CD4-positive, alpha-beta T cell treated with Interleukin-6 for 4 hours (primary cell): ENCODE results near the gene EIF3I.
"Not testable (repeated sequence)": the region's sequence is repeated elsewhere in the genome, so short reads cannot be mapped to it uniquely, and the experiment has no call there.

Experiments
- DNase-seq: peaks from one replicate; pipeline ENCODE4 v3.0.0-alpha.2; 2020; ENCODE audit warnings: mixed read lengths

Gene EIF3I

DNA sequence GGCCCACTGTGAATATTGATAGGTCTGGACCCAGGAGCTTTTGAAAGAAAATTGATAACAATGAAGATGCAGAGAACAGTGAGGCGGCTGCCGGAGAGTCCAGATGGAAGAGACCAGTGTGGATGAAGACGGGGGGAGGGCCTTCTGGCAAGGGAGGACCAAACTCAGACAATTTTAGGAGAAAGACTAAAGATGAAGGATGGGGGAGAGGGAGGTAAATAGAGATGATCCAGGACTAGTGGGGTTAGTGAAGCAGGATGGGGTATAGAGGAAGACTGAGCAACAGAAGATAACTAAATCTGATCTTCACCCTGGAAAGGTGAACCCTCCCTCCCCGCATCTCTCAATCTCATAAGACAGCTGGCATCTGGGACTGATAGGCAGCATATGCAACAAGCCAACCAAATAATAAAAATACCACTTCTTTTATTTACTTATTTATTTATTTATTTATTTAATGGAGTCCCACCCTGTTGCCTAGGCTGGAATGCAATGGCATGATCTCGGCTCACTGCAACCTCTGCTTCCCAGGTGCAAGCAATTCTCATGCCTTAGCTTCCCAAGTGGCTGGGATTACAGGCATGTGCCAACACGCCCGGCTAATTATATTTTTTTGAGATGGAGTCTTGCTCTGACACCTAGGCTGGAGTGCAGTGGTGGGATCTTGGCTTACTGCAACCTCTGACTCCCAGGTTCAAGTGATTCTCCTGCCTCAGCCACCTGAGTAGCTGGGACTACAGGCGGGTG, 10.5 kb downstream of the EIF3I start:
- no peak for DNase-seq

DNA sequence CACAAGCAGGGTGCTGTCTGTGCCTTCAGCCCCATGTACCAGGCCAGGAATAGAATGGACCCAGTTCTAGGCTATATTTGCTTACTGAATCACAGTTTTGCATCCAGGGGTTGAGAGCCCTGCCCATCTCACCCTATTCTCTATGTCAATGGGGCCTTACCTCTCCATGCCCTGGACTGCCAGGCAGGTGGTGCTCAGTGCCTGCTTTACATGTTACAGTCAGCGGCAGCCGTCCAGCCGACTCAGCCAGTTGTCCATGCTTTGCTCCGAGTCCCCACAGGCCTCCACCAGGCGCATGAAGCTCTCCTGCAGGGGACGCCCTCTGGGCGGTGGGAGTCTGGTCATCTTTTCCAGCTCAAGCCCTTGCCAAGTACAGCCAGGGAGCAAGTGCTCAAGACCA, 12.6 kb downstream of the EIF3I start:
- no peak for DNase-seq

DNA sequence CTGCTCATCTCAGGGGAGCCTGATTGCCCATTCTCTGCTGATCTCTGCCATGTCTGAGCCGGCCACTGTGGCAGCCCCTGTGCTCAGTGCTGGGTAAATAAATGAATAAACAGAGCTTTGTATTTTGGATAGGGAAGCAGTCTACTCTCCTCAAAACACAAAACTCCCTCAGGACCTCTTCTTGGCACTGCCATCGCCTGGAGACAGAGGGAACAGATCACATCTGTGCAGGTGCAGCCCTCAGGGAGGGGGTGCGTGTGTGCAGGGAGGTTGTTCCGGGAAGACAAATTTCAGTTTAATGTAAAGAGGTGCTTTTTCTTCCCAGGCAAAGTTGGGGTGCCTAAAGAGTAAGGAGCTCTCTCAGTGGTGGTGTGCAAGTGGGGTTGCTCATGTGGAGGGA, 17.1 kb downstream of the EIF3I start:
- DNase-seq = no peak

DNA sequence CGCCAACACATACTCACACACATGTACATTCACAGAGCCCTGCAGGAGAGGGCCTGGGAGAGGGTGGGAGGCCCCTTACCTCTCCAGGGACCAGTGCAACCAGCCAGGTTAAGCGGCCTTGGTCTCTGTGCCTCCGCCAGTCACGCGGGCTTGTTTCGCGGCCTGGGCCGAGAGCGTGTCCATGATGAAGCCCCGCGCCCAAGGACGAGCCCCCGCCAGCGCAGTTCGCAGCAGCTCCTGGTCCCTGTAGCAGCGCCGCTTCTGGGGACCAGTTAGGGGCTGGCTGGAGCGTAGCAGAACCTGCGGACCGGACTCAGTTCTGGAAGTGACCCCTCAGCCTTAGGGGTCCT, 17.6 kb downstream of the EIF3I start:
- DNase-seq = no peak

DNA sequence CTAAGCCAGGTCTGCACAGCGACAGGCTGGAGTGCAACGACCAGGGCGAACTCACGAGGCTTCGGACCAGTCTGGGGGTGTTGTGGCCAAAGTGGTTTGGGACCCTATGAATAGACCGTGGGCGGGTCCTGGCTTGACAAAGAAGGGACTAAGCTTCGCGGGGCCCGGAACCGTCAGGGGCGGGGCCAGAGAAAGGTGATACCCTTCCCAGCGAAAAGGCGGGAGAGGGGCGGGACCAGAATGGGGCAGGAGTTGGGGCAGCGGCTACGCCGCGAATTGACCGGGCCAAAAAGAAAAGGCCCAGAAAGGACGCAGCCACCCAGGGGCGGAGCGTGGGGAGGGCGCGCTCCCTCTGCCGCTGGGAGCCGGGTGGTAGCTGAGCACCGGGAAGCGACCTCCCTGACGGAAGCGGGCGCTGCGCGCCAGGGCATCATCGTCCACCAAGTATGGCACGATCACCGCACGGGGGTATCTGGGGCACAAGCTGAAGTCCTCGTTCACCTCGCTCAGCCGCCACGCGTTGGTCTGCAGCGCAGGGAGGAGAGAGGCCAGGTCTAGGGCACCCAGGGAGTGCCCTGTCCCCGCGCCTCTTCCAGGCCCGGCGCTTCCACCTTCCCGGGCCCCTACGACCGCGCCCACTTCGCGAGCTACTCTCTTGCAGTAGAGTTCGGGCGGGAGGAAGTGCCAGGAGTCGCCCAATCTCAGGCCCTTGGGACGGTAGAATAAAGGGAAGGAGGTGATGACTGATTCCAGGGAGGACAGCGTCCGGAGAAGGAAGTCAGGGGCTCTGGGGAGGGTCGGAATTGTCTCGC, 18.1 kb downstream of the EIF3I start:
- peak; percentile 80 for DNase-seq

DNA sequence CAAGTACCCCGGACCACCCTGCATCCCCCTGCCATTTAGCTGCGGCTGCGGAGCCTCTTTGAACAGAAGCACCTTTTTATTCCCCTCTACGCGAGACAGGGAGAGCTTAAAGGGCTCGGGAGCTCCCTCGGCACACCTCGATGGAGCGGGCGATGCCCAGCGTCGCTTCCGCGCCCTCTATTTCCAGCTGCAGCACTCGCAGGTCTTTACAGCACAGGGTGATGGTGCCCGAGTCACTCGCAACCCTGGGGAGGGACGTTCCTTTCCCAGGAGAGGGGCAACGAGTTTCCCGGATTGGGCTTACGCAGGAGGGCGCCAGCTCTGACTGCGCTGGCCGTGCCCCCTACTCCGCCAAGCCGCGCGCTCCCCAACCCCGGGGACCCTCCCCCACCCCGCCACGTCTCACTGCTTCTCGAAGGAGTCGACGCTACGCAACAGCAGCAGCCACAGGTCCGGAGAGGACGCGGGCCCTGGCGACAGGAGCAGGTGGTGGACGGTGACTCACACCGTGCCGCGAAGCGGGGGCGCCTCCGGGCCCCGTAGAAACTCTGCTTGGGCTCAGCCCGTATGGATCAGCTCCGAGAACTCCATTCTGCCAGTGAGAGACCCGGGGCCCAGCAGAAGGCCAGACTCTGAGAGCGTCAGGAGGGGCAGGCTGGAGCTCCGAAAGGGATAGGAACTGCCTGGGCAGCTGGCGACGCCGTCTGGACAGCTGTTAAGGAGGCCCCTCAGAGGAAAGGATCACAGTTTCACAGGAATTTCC, 19.0 kb downstream of the EIF3I start:
- peak; percentile 63 for DNase-seq

DNA sequence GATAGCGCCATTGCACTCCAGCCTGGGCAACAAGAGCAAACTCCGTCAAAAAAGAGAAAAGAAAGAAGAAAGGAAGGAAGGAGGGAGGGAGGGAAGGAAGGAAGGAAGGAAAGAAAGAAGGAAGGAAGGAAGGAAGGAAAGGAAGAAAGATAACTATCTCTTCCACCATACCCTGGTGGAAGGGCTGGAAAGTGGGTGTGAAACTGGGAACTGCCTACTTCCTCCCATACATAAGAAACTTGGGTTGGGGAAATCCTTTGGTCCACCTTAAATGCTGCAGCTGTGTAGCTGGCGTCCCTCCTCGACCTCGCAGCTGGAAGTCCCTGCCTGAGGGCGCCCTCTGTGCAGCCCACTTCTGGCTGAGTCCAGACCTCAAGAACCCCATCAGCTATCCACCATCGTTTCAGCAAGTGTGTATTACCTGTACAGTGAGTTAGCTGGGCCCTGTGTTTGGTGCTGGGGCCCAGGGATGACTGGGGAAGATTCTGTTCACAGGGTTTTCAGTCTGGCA, 20.2 kb downstream of the EIF3I start:
- no peak for DNase-seq

DNA sequence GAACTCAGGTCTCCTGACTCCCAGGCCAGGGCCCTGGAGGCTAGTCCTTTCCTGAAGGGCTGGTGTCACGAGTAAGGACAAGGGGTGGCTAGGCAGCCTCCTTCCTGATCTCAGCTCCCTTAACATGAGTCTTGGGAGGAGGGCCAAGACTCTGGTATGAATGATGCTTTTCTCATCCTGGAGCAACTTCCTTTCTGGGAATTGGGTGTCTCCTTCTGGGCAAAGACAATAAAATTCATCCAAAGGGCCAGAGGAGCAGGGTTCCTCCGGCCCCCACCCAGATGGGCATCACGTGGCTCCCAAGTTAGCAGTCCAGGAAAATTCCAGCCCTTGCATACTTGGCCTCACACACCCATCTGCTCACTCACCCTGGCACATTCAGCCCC, 24.7 kb downstream of the EIF3I start, which contains the start of gene FAM167B:
Gene FAM167B, plus strand, starts transcription at position 335 of the 386 bp plus-strand sequence. CDS start 200 bp downstream, outside the sequence.
- DNase-seq = no peak

DNA sequence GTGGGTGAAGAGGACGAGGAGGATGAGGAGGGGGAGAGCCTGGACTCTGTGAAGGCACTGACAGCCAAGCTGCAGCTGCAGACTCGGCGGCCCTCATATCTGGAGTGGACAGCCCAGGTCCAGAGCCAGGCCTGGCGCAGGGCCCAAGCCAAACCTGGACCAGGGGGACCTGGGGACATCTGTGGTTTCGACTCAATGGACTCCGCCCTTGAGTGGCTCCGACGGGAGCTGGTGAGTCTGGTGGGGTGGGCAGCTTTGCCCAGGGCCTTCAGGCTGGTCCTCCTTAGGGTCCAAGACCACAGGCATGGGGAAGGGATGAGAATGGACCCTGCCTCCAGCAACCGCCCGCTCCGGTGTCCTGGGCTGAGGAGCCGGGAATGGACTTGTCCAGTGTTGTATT, 25.2 kb downstream of the EIF3I start:
- DNase-seq = no peak

DNA sequence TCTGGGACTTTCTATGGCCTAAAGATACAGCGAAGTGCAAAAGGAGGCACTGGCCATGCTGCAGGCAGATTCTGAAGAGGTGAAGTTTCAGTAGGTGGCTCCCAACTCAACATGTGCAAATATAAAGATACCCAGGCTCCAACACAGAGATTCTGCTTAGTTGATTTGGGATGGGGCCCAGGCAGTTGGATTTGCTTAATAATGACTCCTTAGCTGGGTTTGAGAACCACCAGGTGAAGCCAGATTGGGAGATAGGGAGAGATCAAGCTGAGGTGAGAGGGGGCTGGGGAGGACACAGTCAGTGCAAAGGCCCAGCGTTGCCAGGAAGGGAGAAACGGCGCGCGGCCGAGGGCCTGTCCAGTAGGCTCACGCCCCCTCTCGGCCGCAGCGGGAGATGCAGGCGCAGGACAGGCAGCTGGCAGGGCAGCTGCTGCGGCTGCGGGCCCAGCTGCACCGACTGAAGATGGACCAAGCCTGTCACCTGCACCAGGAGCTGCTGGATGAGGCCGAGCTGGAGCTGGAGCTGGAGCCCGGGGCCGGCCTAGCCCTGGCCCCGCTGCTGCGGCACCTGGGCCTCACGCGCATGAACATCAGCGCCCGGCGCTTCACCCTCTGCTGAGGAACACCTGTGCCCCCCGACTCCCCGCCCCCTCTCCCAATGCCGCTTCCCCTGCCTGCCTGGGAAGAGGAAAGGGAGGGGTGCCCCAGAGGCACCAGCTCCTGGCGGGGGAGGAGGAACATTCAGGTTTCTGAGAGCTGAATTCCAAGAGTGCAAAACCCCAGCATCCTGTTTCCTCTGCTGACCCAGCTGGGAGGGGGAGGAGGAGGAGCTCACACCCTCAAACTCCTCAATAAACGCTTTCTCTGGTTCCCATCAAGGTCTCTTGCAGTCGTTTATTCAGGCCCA, 26.0 kb downstream of the EIF3I start:
- peak; percentile 82 for DNase-seq

DNA sequence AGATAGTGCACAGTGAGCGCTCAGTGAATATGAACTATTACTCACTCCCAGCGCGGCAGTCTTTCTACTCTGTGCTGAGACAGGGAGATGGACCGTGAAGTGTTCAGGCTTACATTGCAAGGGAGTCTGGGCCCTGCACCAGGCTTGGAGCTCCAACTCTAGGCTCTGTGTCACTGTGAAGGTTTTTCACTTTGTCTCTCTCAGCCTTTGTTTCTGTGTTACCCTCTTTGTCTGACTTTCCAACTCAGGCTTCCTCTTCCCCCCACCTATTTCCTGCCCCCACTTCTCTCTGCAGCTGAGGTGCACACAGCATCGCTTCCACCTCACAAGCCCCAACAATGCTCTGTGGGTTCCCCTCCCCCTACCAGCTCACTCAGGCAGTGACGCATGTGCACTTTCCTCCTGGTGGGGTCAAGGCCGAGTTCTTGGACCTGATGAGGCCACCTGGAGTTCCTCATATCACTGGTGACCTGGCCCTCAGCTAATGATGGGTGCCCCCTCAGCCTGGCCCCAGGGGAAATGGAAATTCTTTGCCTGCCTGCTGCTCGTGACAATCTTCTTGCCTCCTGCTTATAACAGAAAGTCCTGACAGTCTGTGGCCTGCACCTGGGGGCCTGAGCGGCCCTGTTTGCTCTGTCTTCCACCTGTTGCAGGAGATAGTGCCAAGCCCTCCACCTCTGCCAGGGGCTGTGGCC, 27.8 kb downstream of the EIF3I start:
- DNase-seq = peak; percentile 90

DNA sequence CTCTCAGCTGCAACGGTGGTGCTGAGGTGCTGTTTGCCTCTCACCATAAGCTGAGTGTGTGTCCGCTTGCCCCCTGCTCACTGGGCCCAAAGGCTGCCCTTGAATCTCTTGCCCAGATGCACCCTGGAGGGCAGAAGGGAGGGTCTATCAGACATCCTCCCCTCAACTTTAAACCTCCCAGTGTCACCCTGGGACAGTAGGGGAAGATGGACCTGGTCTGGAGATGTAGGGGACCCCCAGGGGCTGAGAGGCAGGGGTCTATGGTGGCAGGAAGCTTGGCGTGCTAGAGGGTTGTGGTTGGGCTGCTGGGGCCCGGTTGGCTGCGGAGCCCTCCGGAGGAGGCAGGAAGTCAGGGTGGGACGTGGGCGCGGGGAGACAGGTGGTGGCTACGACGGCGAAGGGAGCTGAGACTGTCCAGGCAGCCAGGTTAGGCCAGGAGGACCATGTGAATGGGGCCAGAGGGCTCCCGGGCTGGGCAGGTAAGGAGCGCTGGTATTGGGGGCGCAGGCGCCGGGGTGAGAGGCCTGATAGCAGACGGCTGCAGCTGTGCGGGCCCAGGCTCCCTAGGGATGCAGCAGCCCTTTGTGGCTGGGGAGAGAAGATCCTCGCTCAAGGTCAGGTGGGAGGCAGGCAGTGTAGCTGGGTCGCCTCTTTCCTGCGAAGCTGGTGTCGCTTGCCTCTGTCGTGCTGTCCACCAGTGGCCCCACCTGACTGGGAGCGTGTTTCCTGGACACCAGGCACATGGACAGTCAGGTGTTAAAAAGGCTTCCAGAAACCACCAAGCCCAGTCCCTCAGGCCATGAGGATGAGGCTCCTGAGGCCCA, 28.9 kb downstream of the EIF3I start, which contains the start of gene LCK:
Gene LCK, plus strand, starts transcription at position 373 of the 824 bp plus-strand sequence. CDS start 23,065 bp downstream, outside the sequence.
- DNase-seq = peak; percentile 82

DNA sequence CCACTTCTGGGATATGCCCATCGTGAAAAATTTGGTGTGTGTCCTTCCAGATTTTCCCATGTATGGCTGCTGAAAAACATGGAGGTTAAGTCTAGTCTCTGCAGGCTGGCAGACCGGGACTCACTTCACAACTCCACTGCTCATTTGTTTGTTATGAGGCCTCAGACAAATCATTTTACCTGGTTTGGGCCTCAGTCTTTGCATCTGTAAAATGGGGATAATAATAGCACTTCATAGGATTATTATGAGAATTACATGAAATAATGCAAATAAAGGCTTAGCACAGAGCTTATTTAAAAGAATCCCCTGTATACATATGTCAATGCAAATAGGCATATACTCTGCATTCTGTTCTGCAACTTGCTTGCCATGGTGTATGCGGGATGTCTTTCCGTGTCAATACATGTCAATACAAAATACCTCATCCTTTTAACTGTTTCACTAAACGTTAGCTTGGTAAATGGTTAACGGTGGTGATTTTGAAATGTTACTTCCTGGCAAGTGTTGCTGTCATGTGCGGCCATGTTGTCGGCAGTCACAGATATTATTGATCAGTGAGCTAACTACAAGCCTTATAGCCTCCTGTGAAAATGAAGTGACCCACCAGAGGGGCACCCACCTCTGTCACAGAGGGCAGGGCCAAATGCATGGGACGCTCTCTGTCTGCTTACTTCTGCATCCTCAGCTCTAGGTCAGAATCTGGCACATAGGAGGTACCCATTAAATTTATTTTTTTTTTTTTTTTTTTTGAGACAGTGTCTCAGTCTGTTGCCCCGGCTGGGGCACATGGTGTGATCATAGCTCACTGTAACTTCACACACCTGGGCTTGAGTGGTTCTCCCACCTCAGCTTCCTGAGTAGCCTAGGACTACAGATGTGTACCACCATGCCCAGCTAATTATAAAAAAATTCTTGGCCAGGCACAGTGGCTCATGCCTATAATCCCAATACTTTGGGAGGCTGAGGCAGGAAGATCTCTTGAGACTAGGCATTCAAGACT, 33.2 kb downstream of the EIF3I start:
- peak; percentile 42 for DNase-seq

DNA sequence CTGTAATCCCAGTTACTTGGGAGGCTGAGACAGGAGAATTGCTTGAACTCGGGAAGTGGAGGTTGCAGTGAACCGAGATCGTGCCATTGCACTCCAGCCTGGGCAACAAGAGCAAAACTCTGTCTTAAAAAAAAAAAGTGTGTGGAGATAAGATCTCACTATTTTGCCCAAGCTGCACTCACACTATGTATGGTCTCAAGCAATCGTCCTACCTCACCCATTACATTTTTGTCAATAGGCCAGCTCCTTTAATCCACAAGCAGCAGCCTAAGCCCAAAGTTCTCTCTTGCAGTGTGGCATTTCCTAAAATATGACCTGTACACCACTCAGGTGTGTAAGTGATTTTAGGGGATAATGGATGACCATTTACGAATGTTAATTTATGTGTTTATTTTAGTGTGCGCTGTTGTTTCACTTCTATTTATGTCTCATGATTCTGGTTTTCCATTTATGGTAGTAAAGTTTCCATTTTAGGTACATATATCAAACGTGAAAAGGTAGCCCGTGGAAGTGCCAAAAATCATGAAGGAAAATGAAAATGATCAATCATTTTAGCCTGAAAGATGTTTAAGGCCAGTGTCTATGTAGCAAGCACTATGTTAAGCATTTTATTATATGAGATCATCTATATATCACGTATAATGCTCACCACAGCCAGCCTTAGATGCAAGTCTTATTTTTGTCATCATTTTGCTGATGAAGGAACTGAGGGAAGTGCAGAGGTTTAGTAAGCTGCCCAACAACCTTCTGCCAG, 34.4 kb downstream of the EIF3I start:
- peak; percentile 33 for DNase-seq

DNA sequence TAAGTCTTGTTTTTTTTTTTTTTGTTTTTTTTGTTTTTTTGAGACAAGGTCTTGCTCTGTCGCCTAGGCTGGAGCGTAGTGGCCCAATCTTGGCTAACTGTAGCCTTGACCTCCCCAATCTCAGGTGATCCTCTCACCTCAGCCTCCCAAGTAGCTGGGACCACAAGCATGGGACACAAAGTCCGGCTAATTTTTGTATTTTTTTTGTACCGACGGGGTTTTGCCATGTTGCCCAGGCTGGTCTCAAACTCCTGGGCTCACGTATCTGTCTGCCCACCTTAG, 35.0 kb downstream of the EIF3I start:
- DNase-seq = no peak

DNA sequence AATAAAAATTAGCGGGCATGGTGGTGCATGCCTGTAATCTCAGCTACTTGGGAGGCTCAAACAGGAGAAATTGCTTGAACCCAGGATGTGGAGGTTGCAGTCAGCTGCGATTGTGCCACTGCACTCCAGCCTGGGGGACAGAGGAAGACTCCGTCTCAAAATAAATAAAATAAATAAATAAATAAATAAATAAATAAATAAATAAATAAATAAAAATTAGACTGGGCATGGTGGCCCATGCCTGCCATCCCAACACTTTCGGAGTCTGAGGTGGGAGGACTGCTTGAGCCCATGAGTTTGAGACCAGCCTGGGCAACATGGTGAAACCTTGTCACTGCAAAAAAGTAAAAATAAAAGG, 41.0 kb downstream of the EIF3I start:
- DNase-seq = not testable (repeated sequence)

DNA sequence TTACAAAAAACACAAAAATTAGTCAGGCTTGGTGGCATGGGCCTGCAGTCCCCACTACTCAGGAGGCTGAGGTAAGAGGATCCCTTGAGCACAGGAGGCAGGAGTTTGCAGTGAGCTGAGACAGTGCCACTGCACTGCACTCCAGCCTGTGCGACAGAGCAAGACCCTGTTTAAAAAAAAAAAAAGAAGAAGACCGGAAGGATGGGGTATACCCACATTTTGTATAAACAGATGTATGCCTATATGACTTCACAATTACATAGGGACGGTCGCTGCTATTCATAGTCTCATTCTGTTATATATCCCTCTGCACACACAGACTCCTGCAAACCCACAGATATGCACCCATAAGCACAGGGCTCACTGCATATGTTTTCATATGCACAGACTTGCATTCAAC, 41.5 kb downstream of the EIF3I start:
- peak; percentile 38 for DNase-seq

DNA sequence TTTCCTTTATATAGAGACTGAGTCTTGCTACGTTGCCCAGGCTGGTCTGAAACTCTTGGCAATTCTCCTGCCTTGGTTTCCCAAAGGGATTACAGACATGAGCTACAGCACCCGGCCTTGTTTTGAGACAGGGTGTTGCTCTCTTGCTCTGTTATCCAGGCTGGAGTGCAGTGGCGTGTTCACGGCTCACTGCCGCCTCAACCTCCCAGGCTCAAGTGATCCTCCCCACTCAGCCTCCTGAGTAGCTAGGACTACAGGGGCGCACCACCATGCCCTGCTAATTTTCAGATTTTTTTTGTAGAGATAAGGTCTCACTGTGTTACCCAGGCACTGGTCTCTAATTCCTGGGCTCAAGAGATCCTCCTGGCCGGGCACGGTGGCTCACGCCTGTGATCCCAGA, 43.6 kb downstream of the EIF3I start:
- no peak for DNase-seq
